Esophagus (tissue), 2 donors: ENCODE results near the gene PICK1. TPM values are rescaled to one million over a fixed set of nuclear protein-coding genes. Genes with fewer than 3 reads are reported as not detected.
A peak's percentile ranks its signal among the peaks of the same experiment; 100 is the strongest.
"Not testable (repeated sequence)": the region's sequence is repeated elsewhere in the genome, so short reads cannot be mapped to it uniquely, and the experiment has no call there.

Experiments
- H3K27ac ChIP-seq, 2 donors: one replicate each; pipeline ENCODE4 v1.5.1; 2013; ENCODE audit warnings: low read depth in 2 of 2, mild to moderate bottlenecking in 2 of 2, inconsistent platforms in 1 of 2, low read length in 1 of 2, moderate library complexity in 1 of 2
- H3K27me3 ChIP-seq, 2 donors: one replicate each; pipeline ENCODE4 v1.6.1; 2013; ENCODE audit warnings: low read length in 2 of 2, control low read depth in 1 of 2, mild to moderate bottlenecking in 1 of 2; ENCODE audit not compliant: insufficient read depth in 2 of 2, control insufficient read depth in 1 of 2
- H3K36me3 ChIP-seq, 2 donors: one replicate each; pipeline ENCODE4 v1.6.1; 2013; ENCODE audit warnings: low read length in 1 of 2; ENCODE audit not compliant: control insufficient read depth in 2 of 2, insufficient read depth in 2 of 2
- H3K4me1 ChIP-seq, 2 donors: one replicate each; pipeline ENCODE4 v1.6.1; 2013; ENCODE audit warnings: low read length in 1 of 2; ENCODE audit not compliant: control insufficient read depth in 2 of 2, insufficient read depth in 2 of 2
- H3K4me3 ChIP-seq, 2 donors: one replicate each; pipeline ENCODE4 v1.5.1; 2013; ENCODE audit warnings: low read length in 2 of 2, mild to moderate bottlenecking in 2 of 2, low read depth in 1 of 2, moderate library complexity in 1 of 2
- H3K9me3 ChIP-seq, 2 donors: one replicate each; pipeline ENCODE4 v1.6.1; 2013; ENCODE audit warnings: mild to moderate bottlenecking in 2 of 2, low read depth in 1 of 2, low read length in 1 of 2, moderate library complexity in 1 of 2; ENCODE audit not compliant: control insufficient read depth in 2 of 2, insufficient read depth in 1 of 2
- WGBS, 2 donors: extraction: QIAGEN DNeasy Blood & Tissue Kit; methylation state at CpG; one replicate each; pipeline ENCODE4 v1.1.7; 2013; 5-methylcytosine and 5-hydroxymethylcytosine counted together
- polyA plus RNA-seq, 2 donors: library from polyadenylated mRNA; stranded (reverse); fragments of 200-250 nt; gene quantifications; one replicate each; pipeline ENCODE4 v1.2.3, GENCODE V29; 2013
- donor health status: healthy with polysubstance abuse.
- donor health status: Bipolar disorder and iron deficiency.

The PICK1 gene
- polyA plus RNA-seq, 2 donors, result 25.3 to 25.6 TPM

- WGBS, 2 donors, result 85 to 92% methylated on average over 13 of the region's 13 CpGs
- peaks cover 11 to 16% of the 10 kb centered on the region in 2 donors for H3K4me1 ChIP-seq
- not testable (repeated sequence) for H3K27me3 ChIP-seq, H3K36me3 ChIP-seq, H3K27ac ChIP-seq, H3K4me3 ChIP-seq, H3K9me3 ChIP-seq
These were observed 19.6 kb upstream of the PICK1 start for GRCh38 chr22:38037367-38038150.

GRCh38 chr22:38038426-38038825 lies 18.8 kb upstream of the PICK1 start:
- Histone ChIP-seq H3K4me3 (no peak overlapping the region), H3K4me1 (peaks cover 11 to 13% of the 10 kb centered on the region in 2 donors), H3K27me3 (no peaks in the 10 kb centered on the region), H3K27ac (peak overlapping the region in 1 of 2 donors; percentile 15), H3K36me3 (no peaks in the 10 kb centered on the region), H3K9me3 (no peaks in the 10 kb centered on the region)
- WGBS, 2 donors, result 94% methylated on average over 20 to 23 of the region's 23 CpGs

- WGBS, 2 donors, result 79 to 80% methylated on average over 46 of the region's 46 CpGs
- Histone ChIP-seq H3K27me3 (no peaks in the 10 kb centered on the region), H3K36me3 (no peaks in the 10 kb centered on the region), H3K4me3 (no peak overlapping the region), H3K4me1 (peaks cover 5 to 7% of the 10 kb centered on the region in 2 donors), H3K27ac (peak overlapping the region in 1 of 2 donors; percentile 15), H3K9me3 (no peaks in the 10 kb centered on the region)
These were observed 18.1 kb upstream of the PICK1 start for GRCh38 chr22:38038890-38039812.

GRCh38 chr22:38040953-38041759 lies 16.0 kb upstream of the PICK1 start:
- no peak overlapping the region for H3K27ac ChIP-seq
- no peaks in the 10 kb centered on the region for H3K9me3 ChIP-seq
- WGBS, 2 donors, result 83 to 84% methylated on average over 20 of the region's 20 CpGs

GRCh38 chr22:38041760-38042487 lies 15.3 kb upstream of the PICK1 start:
- Histone ChIP-seq H3K4me3 (no peak overlapping the region), H3K27me3 (no peaks in the 10 kb centered on the region), H3K36me3 (no peaks in the 10 kb centered on the region), H3K4me1 (no peaks in the 10 kb centered on the region), H3K9me3 (no peaks in the 10 kb centered on the region), H3K27ac (no peak overlapping the region)
- WGBS, 2 donors, result 72 to 73% methylated on average over 5 of the region's 5 CpGs

More at GRCh38 chr22:38040953-38041759, 16.0 kb upstream of the PICK1 start:
- Histone ChIP-seq H3K36me3 (no peaks in the 10 kb centered on the region), H3K4me3 (no peak overlapping the region), H3K27me3 (no peaks in the 10 kb centered on the region), H3K4me1 (no peaks in the 10 kb centered on the region)

GRCh38 chr22:38042488-38042790 lies 14.8 kb upstream of the PICK1 start:
- no peak overlapping the region for H3K27ac ChIP-seq

GRCh38 chr22:38043151-38044039 lies 13.8 kb upstream of the PICK1 start:
- no peaks in the 10 kb centered on the region for H3K27me3 ChIP-seq
- H3K4me3 ChIP-seq, result no peak overlapping the region
- H3K27ac ChIP-seq, result no peak overlapping the region
- H3K36me3 ChIP-seq, result no peaks in the 10 kb centered on the region
- no peaks in the 10 kb centered on the region for H3K9me3 ChIP-seq
- no peaks in the 10 kb centered on the region for H3K4me1 ChIP-seq
- WGBS, 2 donors, result 88 to 90% methylated on average over 16 of the region's 16 CpGs

More at GRCh38 chr22:38042488-38042790, 14.8 kb upstream of the PICK1 start:
- WGBS, 2 donors, result 50 to 61% methylated on average over 1 of the region's 1 CpG
- Histone ChIP-seq H3K27me3 (no peaks in the 10 kb centered on the region), H3K4me1 (no peaks in the 10 kb centered on the region), H3K4me3 (no peak overlapping the region), H3K36me3 (no peaks in the 10 kb centered on the region), H3K9me3 (no peaks in the 10 kb centered on the region)

GRCh38 chr22:38046070-38046748 lies 11.0 kb upstream of the PICK1 start:
- Histone ChIP-seq H3K4me3 (no peak overlapping the region), H3K27ac (no peak overlapping the region), H3K4me1 (no peaks in the 10 kb centered on the region), H3K36me3 (no peaks in the 10 kb centered on the region), H3K9me3 (no peaks in the 10 kb centered on the region), H3K27me3 (no peaks in the 10 kb centered on the region)
- 75 to 76% methylated on average over 14 of the region's 14 CpGs for WGBS, 2 donors
